ENCODE measurements around the gene DSC2.

The DSC2 gene

DNA sequence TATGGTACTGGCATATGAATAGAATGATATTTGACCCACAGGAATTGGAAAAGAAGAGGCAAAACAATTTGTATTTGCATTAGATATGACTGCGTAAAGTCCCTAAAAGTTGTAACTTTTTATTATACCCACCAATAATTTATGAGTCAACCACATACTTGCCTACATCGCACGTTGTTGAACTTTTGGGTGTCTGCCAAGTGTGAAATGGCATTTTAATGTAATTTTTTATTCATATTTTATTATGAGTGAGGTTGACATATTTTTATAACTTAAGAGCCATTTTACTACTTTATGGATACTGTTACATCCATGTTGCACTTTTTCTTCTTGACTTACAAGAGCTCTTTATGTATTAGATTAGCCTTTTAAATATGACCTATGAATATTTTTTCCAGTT is 4.6 kb downstream of the DSC2 start:
- no peak for ATAC-seq

- no peak for ATAC-seq
These were observed 8.3 kb downstream of the DSC2 start for GRCh38 chr18:31093880-31094279.

DNA sequence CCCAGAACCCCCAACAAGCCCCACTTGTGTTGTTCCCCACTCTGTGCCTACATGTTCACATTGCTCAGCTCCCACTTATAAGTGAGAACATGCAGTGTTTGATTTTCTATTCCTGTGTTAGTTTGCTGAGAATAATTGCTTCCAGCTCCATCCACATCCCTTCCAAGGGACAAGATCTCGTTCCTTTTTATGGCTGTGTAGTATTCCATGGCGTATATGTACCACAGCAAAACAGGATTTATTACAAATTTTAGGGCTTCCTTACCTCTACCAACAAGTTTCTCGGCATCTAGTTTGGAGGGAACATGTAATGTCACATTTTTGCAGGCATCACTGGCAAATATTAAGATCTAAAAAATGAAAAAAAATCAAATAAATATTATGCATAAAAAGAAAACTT is 8.9 kb downstream of the DSC2 start:
- no peak for ATAC-seq

GRCh38 chr18:31091350-31091749 is 10.9 kb downstream of the DSC2 start:
- no peak for ATAC-seq

DNA sequence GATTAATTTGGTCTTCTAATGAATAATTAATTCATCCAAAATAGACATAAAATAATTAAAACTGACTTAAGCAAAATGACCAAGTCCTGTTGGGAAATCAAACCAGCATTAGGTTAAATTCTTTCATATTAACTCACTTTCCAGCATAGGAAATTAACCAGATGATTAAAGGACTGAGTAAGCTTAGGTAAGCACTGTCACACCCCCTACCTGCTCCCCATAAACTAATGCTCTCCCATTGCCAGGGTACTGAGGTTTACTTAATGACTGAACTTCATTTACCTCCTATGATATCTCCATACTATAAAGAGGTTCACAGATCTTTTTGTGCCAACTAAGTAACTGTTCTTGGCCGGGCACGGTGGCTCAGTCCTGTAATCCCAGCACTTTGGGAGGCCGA is 13.7 kb downstream of the DSC2 start:
- ATAC-seq: no peak

- no peak for ATAC-seq
These were observed 22.2 kb downstream of the DSC2 start for GRCh38 chr18:31079973-31080372.

DNA sequence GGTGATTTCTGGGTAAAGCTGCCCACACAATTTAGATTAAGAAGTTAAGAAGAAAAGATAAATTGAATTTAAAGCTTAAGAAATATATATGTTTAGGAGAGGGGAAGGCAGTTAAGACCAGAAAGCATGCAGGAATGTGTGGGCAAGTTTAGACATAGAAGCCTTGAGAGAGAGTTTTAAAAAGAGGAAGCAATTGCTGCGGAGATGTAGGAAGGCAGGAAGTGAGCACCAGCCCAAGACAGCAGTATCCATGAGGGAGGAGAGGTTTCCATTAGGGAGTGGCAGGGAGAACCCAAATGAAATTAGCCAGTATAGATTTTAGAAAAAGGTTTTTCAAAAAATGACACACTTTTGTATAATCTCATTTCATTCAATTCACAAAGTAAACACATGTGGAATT is 24.3 kb downstream of the DSC2 start:
- no peak for ATAC-seq

- ATAC-seq: no peak
These were observed 30.0 kb downstream of the DSC2 start for GRCh38 chr18:31072175-31072574.

- no peak for ATAC-seq
These were observed 32.0 kb downstream of the DSC2 start for GRCh38 chr18:31070206-31070605.

DNA sequence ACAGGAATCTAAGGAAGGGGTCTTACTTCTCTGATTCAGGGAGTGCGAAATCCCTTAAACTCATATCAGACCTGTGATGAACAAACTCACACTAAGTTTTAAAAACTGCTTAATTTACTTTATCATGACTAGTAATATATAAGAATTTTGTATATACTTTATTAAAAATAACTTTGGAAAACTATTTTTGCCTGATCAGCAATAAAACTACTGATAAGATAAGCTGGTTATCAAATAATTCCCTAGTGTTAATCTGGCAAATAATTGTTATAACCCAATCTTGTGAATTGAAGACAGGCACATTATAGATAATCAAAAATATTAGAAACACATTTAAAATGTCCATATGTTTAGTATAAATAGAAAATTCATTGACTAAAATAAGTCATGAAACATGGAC is 36.0 kb downstream of the DSC2 start:
- no peak for ATAC-seq

DNA sequence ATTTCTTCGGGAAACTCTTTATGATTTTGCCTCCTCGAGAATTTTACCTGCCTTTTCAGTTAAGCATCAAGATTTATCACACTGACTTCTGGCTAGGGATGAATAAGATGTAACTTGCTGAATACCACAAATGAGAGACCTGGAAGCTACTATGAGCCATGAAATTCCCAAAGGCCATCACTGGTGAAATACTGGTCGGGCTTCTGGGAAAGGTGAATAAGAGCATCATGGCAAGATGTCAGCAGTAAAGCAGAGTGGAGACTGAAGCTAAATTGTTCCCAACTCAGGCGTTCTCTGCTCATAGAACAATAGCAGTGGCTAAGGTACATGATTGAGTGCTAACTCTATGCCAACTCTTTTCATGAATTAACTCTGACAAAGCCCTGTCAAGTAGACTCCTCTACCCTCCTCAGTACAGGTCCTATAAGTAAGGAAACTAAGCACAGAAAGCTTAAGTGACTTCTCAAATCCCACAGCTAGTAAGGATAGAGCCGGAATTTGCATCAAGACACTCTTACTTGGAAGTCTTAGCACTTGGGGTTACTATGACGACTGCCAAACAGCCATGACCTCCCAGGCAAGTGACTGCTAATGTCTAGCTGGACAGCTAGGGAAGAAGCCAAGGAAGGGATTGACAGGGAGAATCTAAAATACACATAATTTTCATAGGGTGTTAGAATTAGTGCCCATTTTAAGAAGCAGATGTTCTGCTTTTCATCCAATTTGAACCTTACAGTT is 37.0 kb downstream of the DSC2 start:
- no peak for ATAC-seq

DNA sequence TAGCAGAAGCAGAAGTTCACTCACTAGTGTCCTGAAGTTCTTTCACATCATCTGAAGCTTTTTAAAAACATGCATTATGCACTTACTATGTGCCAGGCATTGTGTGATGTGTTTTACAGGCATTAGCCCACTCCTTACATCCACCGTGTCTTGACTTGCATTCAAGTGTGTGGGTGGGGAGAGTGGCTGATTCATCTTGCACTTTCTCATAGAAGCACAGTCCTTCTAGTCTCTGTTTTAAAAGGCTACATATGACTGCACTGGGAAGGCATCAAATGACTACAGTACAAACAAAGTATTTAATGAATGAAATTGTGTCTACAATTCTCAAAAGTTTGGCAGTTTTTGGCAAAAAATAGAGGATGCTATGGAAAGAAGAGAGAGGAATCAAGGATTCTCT is 38.1 kb downstream of the DSC2 start:
- no peak for ATAC-seq

DNA sequence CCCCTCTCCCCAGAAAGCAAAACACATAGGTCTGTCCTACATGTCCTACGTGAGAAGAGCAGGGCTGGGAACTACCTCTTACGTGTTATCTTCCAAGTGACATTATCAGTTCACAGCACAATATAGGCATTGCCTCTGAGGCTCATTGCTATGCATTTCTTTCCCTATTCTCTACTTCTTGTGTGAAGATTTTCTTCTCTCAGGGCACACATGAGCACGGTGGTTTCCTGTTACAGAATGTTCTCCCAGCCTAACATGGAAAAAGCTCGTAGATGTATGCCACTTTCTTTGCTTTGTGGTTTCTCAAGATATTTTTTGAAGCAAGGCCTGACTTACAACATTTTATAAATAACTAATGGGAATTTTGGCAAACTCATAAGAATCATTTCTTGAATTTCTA is 40.3 kb downstream of the DSC2 start:
- no peak for ATAC-seq

DNA sequence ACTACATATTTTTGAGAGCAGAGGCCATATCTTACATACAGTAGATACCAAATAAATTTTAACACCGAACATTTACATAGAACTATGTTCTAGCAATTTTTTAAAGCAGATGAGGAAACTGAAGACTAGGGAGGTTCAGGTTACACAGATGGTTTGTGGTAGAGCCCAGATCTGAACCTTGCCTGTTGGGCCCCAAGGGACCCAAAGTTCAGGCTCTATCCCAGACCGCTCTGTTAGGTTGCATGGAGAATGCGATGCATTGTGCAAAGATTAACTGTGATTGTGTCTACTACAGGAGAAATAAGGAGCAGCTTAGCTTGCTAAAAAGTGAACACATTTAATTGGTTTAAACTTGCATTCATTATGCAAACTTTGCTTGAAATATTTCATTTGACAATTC is 43.3 kb downstream of the DSC2 start:
- ATAC-seq: no peak

DNA sequence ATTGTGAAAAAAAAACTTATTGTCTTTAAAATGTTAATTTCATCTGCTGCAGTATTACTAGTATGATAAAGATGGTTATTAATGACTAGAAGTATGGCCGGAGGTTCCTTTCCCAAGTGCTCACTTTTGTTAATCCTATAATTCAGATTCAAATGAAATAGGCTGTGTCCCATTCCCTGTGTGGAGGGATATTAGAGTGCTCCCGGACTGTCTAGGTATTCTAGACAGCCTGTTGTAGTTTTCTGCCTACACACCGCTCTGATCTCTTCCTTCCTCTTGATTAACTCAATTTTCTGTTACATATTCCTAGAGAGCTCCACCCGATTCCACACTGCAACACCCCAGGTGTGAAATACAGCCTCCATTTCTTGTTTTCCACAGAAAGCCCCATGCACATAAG is 44.3 kb downstream of the DSC2 start:
- no peak for ATAC-seq

- ATAC-seq: no peak
These were observed 45.2 kb downstream of the DSC2 start for GRCh38 chr18:31057051-31057450.

DNA sequence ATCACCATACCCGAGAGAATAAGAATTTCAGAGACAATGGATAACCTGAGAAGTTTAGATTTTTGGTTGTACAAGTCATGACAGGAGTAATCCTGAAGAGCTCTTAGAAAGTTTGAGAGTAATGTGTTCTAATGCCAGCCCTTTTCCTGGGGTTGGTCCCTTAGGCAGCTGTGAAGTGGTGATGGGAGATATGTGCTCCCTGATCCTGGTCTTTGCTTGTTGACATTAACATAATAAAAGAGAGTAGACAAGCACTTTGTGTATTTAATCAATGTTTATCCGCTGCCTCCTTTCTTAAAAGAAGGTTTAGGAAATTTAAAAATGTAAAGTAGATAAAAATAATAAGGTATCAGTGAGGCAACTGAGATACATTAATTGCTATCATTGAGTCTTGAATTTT is 45.9 kb downstream of the DSC2 start:
- ATAC-seq: no peak

DNA sequence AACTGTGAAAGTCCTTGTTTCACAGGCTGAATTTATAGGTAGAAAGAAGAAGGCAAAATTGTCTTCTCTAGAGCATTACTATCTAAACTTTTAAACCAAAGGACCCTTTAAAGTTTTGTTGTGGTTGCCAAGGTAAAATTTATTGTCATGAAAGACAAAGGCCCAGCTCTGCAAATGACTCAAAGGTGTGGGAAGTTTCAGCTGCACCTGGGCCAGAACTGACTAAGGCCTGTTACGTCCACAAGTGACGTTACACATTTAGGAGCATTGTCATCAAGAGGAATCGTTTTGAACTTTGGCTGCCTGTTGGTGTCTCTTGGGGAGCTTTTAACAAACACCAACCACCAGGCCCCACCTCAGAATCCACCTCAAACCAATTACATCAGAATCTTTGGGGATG is 51.6 kb downstream of the DSC2 start:
- no peak for ATAC-seq

GRCh38 chr18:31049189-31049588 is 53.0 kb downstream of the DSC2 start:
- no peak for ATAC-seq

DNA sequence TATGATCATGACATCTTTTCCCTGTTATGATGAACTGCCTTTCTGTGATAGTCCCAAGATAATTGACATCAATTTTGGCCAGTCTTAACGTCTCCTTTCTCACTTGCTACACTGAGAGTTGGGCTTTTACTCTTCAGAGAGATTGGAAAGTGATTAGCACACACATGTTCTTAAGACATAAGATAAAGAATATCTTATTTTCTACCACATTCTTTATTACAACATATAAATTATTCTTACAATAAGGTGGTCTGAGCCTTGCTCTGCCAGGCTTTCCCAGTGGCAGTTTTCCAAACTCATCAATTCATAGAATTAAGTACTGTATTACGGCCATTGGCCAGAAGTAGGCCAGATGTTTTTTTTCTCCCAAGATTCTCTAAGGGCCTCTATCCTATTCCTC is 54.0 kb downstream of the DSC2 start:
- no peak for ATAC-seq

DNA sequence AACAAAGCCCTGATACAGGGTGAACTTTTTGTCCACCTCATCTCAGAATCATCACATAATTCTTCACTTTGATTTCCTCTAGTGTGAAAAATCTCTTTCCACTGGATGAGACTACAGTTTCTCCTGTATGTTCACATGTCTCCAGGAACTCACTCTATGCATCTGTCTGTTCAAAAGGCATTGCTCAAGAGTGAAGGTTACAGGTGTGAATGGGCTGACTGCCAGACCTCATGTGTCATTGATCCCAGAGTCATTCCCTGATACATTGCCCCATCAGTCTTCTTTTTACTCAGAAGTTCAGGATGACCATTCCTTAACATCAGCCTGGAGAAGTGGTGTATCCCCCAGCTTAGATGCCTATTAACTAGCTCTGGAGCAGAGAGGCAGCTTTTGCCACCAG is 55.3 kb downstream of the DSC2 start:
- ATAC-seq: no peak

DNA sequence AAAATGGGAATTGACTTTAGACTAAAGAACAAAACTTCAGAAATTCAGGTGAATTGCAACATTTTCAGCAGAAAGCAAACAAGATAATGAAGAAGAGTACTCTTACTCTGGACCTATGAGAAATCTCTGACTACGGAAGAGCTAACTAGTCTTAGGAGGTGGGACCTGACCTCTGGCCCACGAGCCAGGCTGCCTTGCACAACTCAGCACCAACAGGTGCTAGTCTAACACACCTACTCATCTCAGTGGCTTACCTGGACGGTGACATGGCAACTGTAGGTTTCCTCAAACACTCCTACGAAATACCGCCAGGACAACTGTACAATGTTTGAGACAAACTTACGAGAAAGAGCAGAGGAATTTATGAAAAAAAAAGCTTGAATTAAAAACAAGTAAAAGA is 56.6 kb downstream of the DSC2 start:
- ATAC-seq: no peak

GRCh38 chr18:31044926-31045325 is 57.3 kb downstream of the DSC2 start:
- ATAC-seq: no peak

DNA sequence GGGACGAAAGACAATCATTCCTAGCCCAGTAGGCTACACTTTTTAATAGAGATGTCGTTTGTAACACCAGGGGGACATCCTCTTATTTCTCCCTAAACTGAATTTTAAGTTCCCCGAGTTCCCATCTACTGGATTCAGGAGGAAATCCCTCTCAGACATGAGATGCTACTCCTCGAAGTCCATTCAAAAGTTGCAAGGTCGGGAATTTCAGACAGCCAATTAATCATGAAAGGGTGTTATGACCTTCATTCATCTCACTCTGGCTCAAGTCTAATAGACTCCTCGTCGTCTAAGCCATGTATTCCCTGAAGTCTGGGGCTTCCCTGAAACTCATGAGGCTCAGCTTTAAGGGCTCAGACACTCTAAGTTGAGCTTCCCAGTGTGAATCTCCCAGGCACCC is 58.5 kb downstream of the DSC2 start:
- ATAC-seq: no peak

DNA sequence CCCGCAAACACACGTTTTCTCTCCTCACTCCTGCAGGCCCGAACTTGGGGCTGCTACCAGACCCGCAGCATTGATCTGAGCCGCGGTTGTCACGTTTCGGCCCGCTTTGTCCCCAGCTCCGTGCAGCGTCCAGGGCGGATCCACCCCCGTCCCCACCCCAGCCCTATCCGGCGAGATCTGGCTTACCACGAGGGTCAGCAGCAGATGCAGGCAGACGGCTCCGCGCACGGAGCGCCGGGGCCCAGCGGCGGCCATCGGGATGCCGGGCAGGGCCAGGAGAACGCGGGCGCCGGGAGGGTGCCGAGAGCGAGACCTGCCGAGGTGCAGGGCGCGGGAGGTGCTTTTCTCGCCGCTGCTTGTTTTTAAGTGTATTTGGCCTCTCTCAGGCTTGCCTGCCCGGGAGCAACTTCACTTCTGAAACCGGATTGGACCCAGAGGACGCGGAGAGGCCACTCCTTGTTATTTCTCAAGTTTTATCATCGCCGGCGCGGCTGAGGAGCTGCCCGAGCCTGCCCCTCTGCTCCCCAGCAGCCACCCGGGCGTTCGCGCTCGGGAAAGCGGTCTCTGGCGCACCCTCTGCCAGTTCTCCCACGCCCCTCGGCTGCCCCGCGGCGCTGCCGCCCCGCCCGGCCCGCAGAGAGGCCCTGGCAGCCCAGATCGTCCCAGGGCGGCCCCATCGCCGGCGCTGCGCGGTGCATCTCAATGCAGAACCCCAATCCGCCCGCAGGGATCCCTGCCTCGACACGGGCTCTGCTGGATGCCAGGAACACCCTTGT is 59.6 kb downstream of the DSC2 start, which contains the start of gene DSC3:
Gene DSC3, minus strand, starts transcription at position 337 of the 776 bp plus-strand sequence. Its CDS starts 82 bp downstream, at position 255.
- no peak for ATAC-seq
